IMR-90 (cell line): ENCODE data around the gene SOX5. TPM values are rescaled to one million over a fixed set of nuclear protein-coding genes. Genes with fewer than 3 reads are reported as not detected.

Experiments used
- ATAC-seq: fragments of 200-7000 bp; cut with Tn5 transposase; 2 replicates; pipeline ENCODE4 v1.9.1; 2020; ENCODE audit warnings: low read depth, mild to moderate bottlenecking, moderate library complexity
- BruUV-seq: library from RNA; stranded (reverse); fragments of 400-500 nt; replicated peaks from 2 replicates; lab custom pipeline; 2021; lab: Mats Ljungman, UMichigan
- CTCF ChIA-PET: fragments of 300-600 bp; formaldehyde crosslinking; extraction: SDS; loops from one replicate; lab custom pipeline; 2021; ENCODE audit warnings: antibody characterized with exemption; lab: Yijun Ruan, JAX
- POLR2A ChIA-PET: fragments of 300-600 bp; sonication (Branson Sonifier 250); formaldehyde crosslinking; loops from one replicate; lab custom pipeline; 2022; ENCODE audit warnings: antibody characterized with exemption; ENCODE audit not compliant: unreplicated experiment; lab: Charles Lee
- DNase-seq: peaks from one replicate; pipeline ENCODE4 v3.0.0; 2013
- H2AFZ ChIP-seq: replicated peaks from 2 replicates; pipeline ENCODE3; 2013; ENCODE audit warnings: low read length, mild to moderate bottlenecking; ENCODE audit not compliant: poor library complexity
- H2AK5ac ChIP-seq: 2 replicates; pipeline ENCODE4 v1.6.1; 2013; ENCODE audit warnings: low read depth, low read length, inconsistent platforms
- H2AK9ac ChIP-seq: replicated peaks from 2 replicates; pipeline ENCODE3; 2013; ENCODE audit warnings: mild to moderate bottlenecking, low read depth, low read length, moderate library complexity; ENCODE audit not compliant: poor library complexity
- H2BK120ac ChIP-seq: 2 replicates; pipeline ENCODE4 v1.6.1; 2013; ENCODE audit warnings: low read depth, low read length, inconsistent platforms
- H2BK15ac ChIP-seq: 3 replicates; pipeline ENCODE4 v1.6.1; 2013; ENCODE audit warnings: low read depth, low read length, inconsistent platforms
- H2BK20ac ChIP-seq: 2 replicates; pipeline ENCODE4 v1.6.1; 2013; ENCODE audit warnings: low read depth, mild to moderate bottlenecking, inconsistent platforms, low read length, moderate library complexity
- H2BK5ac ChIP-seq: 2 replicates; pipeline ENCODE4 v1.6.1; 2013; ENCODE audit warnings: mild to moderate bottlenecking, low read depth, low read length, inconsistent platforms; ENCODE audit not compliant: poor library complexity, severe bottlenecking
- H3K14ac ChIP-seq: replicated peaks from 2 replicates; pipeline ENCODE4 v1.6.1; 2013; ENCODE audit warnings: low read depth, low read length, inconsistent platforms
- H3K18ac ChIP-seq: 2 replicates; pipeline ENCODE4 v1.6.1; 2013; ENCODE audit warnings: low read depth, low read length, control low read depth
- H3K23ac ChIP-seq: 2 replicates; pipeline ENCODE4 v1.6.1; 2013; ENCODE audit warnings: low read depth, low read length, inconsistent platforms
- H3K27ac ChIP-seq: 2 replicates; pipeline ENCODE4 v1.5.1; 2013; ENCODE audit warnings: mild to moderate bottlenecking, control low read depth, low read length; ENCODE audit not compliant: insufficient read depth
- H3K27me3 ChIP-seq: 2 replicates; pipeline ENCODE4 v1.6.1; 2013; ENCODE audit warnings: low read length; ENCODE audit not compliant: control insufficient read depth, insufficient read depth
- H3K36me3 ChIP-seq: 2 replicates; pipeline ENCODE4 v1.6.1; 2013; ENCODE audit warnings: low read length, mixed read lengths; ENCODE audit not compliant: control insufficient read depth, insufficient read depth
- H3K4ac ChIP-seq: 2 replicates; pipeline ENCODE4 v1.6.1; 2013; ENCODE audit warnings: low read depth, low read length, inconsistent platforms
- H3K4me1 ChIP-seq: 2 replicates; pipeline ENCODE4 v1.6.1; 2013; ENCODE audit warnings: low read length, mixed read lengths; ENCODE audit not compliant: control insufficient read depth, insufficient read depth
- H3K4me2 ChIP-seq: 2 replicates; pipeline ENCODE4 v1.6.1; 2013; ENCODE audit warnings: low read depth, mild to moderate bottlenecking, control low read depth, low read length, moderate library complexity
- H3K4me3 ChIP-seq: 2 replicates; pipeline ENCODE4 v1.5.1; 2013; ENCODE audit warnings: low read depth, mild to moderate bottlenecking, control low read depth, low read length, moderate library complexity; ENCODE audit not compliant: insufficient read depth
- H3K56ac ChIP-seq: 2 replicates; pipeline ENCODE4 v1.6.1; 2013; ENCODE audit warnings: low read length, inconsistent platforms; ENCODE audit not compliant: insufficient read depth; ENCODE audit errors: extremely low read depth
- H3K79me1 ChIP-seq, 2 experiments: 2 replicates each; pipeline ENCODE4 v1.6.1; 2013; ENCODE audit warnings: low read length in 2 of 2, inconsistent platforms in 1 of 2, low read depth in 1 of 2
- H3K9ac ChIP-seq: 2 replicates; pipeline ENCODE4 v1.6.1; 2013; ENCODE audit warnings: low read depth, low read length, control low read depth
- H3K9me1 ChIP-seq: 2 replicates; pipeline ENCODE4 v1.6.1; 2013; ENCODE audit warnings: low read length, inconsistent platforms; ENCODE audit not compliant: insufficient read depth
- H3K9me3 ChIP-seq: 2 replicates; pipeline ENCODE4 v1.6.1; 2013; ENCODE audit warnings: low read length; ENCODE audit not compliant: control insufficient read depth, insufficient read depth
- H4K20me1 ChIP-seq: 2 replicates; pipeline ENCODE4 v1.6.1; 2013; ENCODE audit warnings: low read length, inconsistent platforms; ENCODE audit not compliant: insufficient read depth
- H4K5ac ChIP-seq: 2 replicates; pipeline ENCODE4 v1.6.1; 2013; ENCODE audit warnings: mild to moderate bottlenecking, low read depth, low read length, control low read depth
- H4K8ac ChIP-seq, 2 experiments: 2 replicates each; pipeline ENCODE4 v1.6.1; 2013; ENCODE audit warnings: low read depth in 2 of 2, low read length in 2 of 2, control low read depth in 1 of 2, inconsistent platforms in 1 of 2
- H4K91ac ChIP-seq: 2 replicates; pipeline ENCODE4 v1.6.1; 2013; ENCODE audit warnings: low read depth, low read length, inconsistent platforms; ENCODE audit not compliant: insufficient read depth
- FOS ChIP-seq: fragments of 150-350 bp; IDR thresholded peaks from 2 replicates; pipeline ENCODE4 v1.6.1; 2016; ENCODE audit warnings: low read depth, low read length
- WGBS, 2 experiments: methylation state at CpG; one replicate each; pipeline versions ENCODE4 v1.1.5 to v1.1.7; 2013; ENCODE audit warnings: missing lambda C conversion rate in 2 of 2; ENCODE audit not compliant: insufficient read length in 1 of 2; ENCODE audit errors: extremely low coverage in 2 of 2; 5-methylcytosine and 5-hydroxymethylcytosine counted together
- dilution Hi-C: fragments of 300-500 bp; cut with HindIII; formaldehyde crosslinking; loops from one replicate; pipeline ENCODE4 v1.14.3; 2018; ENCODE audit warnings: low sequenced_read_pairs; ENCODE audit not compliant: unreplicated experiment
- in situ Hi-C: fragments of 300-500 bp; cut with MboI; formaldehyde crosslinking; loops from 3 replicates; pipeline ENCODE4 v1.14.3; 2019; ENCODE audit warnings: low sequenced_read_pairs, inconsistent platforms, mixed read lengths
- intact Hi-C: fragments of 100-400 bp; cut with micrococcal nuclease; formaldehyde crosslinking; loops from 2 replicates; pipeline ENCODE4 v1.10.0; 2022
- polyA plus RNA-seq, 3 experiments: library from polyadenylated mRNA; depleted of rRNA; stranded (reverse); fragments of >200 nt; gene quantifications; 2 replicates each; pipeline ENCODE4 v1.2.3, GENCODE V29; 2012; ENCODE audit warnings: low replicate concordance in 1 of 3
- total RNA-seq: library from RNA; depleted of rRNA; stranded (reverse); fragments of >200 nt; gene quantifications from 2 replicates; pipeline ENCODE4 v1.2.3, GENCODE V29; 2012
- TF ChIP-seq, protein P1 (sequence below): fragments of 150-350 bp; IDR thresholded peaks from 2 replicates; pipeline ENCODE4 v1.6.1; 2017; ENCODE audit warnings: mild to moderate bottlenecking, antibody characterized with exemption, low read length, low read depth

The SOX5 gene
- total and polyA plus RNA-seq, 2 of the 4 experiments (the other 2 are of a cell fraction): 1.1 to 13.1 TPM

DNA sequence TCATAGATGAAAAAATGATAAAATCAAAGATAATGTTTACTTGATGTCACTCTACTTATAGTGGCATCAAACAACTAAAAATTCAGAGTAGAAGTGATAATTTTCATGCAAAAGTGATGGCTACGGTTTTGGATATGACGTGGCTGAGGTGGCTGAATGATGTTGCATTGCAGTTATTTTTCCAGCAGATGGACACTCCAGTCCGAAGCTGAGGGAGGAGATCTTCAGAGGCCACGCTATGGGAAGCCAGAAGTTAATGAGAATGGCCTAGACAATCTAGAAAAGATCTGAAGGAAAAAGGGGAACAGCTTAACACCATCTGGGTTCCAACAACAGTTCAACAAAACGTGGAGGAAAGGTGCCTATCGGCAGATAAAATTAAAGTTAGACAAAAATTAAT is 279.8 kb downstream of the SOX5 start:
- no peak overlapping the region for H2BK20ac ChIP-seq
- in situ Hi-C loops: no loop called here
- POLR2A ChIA-PET: no interaction called here

More for the DNA sequence above, 279.8 kb downstream of the SOX5 start:
- H3K27me3 ChIP-seq: no peaks in the 10 kb centered on the region
- H4K91ac ChIP-seq: no peak overlapping the region
- no peak overlapping the region for H4K8ac ChIP-seq
- no peak overlapping the region for H3K4me2 ChIP-seq
- H2BK15ac ChIP-seq: no peak overlapping the region
- H3K27ac ChIP-seq: no peak overlapping the region
- no peaks in the 10 kb centered on the region for H3K79me1 ChIP-seq
- intact Hi-C loops: no loop called here
- no peak overlapping the region for H3K18ac ChIP-seq
- H3K4me1 ChIP-seq: no peaks in the 10 kb centered on the region
- no peaks in the 10 kb centered on the region for H3K9me3 ChIP-seq
- ATAC-seq (no peak), DNase-seq (no peak)
- H4K20me1 ChIP-seq: no peaks in the 10 kb centered on the region
- H2AK9ac ChIP-seq: no peak overlapping the region
- H2BK120ac ChIP-seq: no peak overlapping the region
- CTCF ChIA-PET: no interaction called here
- no peak overlapping the region for H2AFZ ChIP-seq
- no peak overlapping the region for H2BK5ac ChIP-seq
- H4K5ac ChIP-seq: no peak overlapping the region
- H3K14ac ChIP-seq: no peak overlapping the region
- no CpG with 5 or more reads among the region's 6 CpGs for WGBS, 2 experiments
- no peak overlapping the region for H3K4me3 ChIP-seq
- H3K36me3 ChIP-seq: no peaks in the 10 kb centered on the region
- H3K9ac ChIP-seq: no peak overlapping the region
- TF ChIP-seq, protein P1, sequence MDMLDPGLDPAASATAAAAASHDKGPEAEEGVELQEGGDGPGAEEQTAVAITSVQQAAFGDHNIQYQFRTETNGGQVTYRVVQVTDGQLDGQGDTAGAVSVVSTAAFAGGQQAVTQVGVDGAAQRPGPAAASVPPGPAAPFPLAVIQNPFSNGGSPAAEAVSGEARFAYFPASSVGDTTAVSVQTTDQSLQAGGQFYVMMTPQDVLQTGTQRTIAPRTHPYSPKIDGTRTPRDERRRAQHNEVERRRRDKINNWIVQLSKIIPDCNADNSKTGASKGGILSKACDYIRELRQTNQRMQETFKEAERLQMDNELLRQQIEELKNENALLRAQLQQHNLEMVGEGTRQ: no peak
- TF ChIP-seq FOS: no peak
- no peaks in the 10 kb centered on the region for H3K9me1 ChIP-seq
- H3K56ac ChIP-seq: no peak overlapping the region
- no TSS peak for BruUV-seq
- no peak overlapping the region for H2AK5ac ChIP-seq
- H3K23ac ChIP-seq: no peak overlapping the region
- no peak overlapping the region for H3K4ac ChIP-seq
- dilution Hi-C loops: no loop called here
